HEK293 (cell line): Measurements from ENCODE around the gene FRRS1L.

ENCODE experiments used
- CTCF ChIA-PET: fragments of 350-600 bp; formaldehyde crosslinking; extraction: SDS; loops from one replicate; lab custom pipeline; 2021; ENCODE audit warnings: antibody characterized with exemption; lab: Yijun Ruan, JAX
- POLR2A ChIA-PET: fragments of 300-600 bp; formaldehyde crosslinking; extraction: SDS; loops from one replicate; lab custom pipeline; 2020; ENCODE audit warnings: antibody characterized with exemption, inconsistent platforms; lab: Yijun Ruan, JAX
- H3K27ac ChIP-seq: fragments of 200-500 bp; sonication (Bioruptor generic); 2 replicates; pipeline ENCODE4 v1.5.1; 2014; ENCODE audit warnings: low read depth, low read length, control low read depth, inconsistent platforms; ENCODE audit errors: extremely low read depth
- H3K36me3 ChIP-seq, 2 experiments: fragments of 200-500 bp in 1 of 2; sonication (Bioruptor generic) in 1 of 2; 1 replicate in 1 of 2; 2 replicates in 1 of 2; pipeline ENCODE4 v1.5.1; 2014 to 2017; ENCODE audit warnings: inconsistent platforms in 2 of 2, low read length in 2 of 2; ENCODE audit not compliant: control insufficient read depth in 2 of 2, insufficient read depth in 1 of 2
- H3K4me1 ChIP-seq: fragments of 200-500 bp; sonication (Bioruptor generic); 2 replicates; pipeline ENCODE4 v1.5.1; 2014; ENCODE audit warnings: mild to moderate bottlenecking, low read length, inconsistent platforms; ENCODE audit not compliant: control insufficient read depth, insufficient read depth
- H3K4me3 ChIP-seq: 2 replicates; pipeline ENCODE4 v1.5.1; 2011; ENCODE audit warnings: low read depth, mild to moderate bottlenecking, control low read depth, low read length, moderate library complexity
- H3K9me3 ChIP-seq: fragments of 200-500 bp; sonication (Bioruptor generic); 2 replicates; pipeline ENCODE4 v1.5.1; 2014; ENCODE audit warnings: low read depth, low read length, inconsistent platforms; ENCODE audit not compliant: control insufficient read depth, insufficient read depth
- IKZF3 ChIP-seq: fragments of 450-650 bp; IDR thresholded peaks from 2 replicates; pipeline ENCODE4 v1.5.0; 2018; ENCODE audit warnings: missing biosample characterization, mild to moderate bottlenecking, missing genetic modification characterization, moderate library complexity
- KLF7 ChIP-seq: fragments of 450-650 bp; formaldehyde crosslinking; IDR thresholded peaks from 2 replicates; pipeline ENCODE4 v1.5.1; 2016; ENCODE audit warnings: missing biosample characterization, missing genetic modification characterization, borderline replicate concordance
- SP7 ChIP-seq: fragments of 450-650 bp; formaldehyde crosslinking; IDR thresholded peaks from 2 replicates; pipeline ENCODE4 v1.5.1; 2016; ENCODE audit warnings: missing biosample characterization, missing genetic modification characterization
- ZBTB26 ChIP-seq: fragments of 450-650 bp; formaldehyde crosslinking; optimal IDR thresholded peaks from 2 replicates; pipeline ENCODE3; 2016; ENCODE audit warnings: missing biosample characterization, mild to moderate bottlenecking, missing genetic modification characterization
- ZBTB8A ChIP-seq: fragments of 450-650 bp; formaldehyde crosslinking; IDR thresholded peaks from 2 replicates; pipeline ENCODE4 v1.5.1; 2016; ENCODE audit warnings: missing biosample characterization, missing genetic modification characterization
- ZFP3 ChIP-seq: fragments of 450-650 bp; formaldehyde crosslinking; IDR thresholded peaks from 2 replicates; pipeline ENCODE4 v1.5.1; 2016; ENCODE audit warnings: low read depth, missing biosample characterization, missing genetic modification characterization
- ZFP41 ChIP-seq: fragments of 450-650 bp; formaldehyde crosslinking; IDR thresholded peaks from 2 replicates; pipeline ENCODE4 v1.5.1; 2016; ENCODE audit warnings: missing biosample characterization, missing genetic modification characterization, borderline replicate concordance
- ZNF26 ChIP-seq: fragments of 450-650 bp; formaldehyde crosslinking; IDR thresholded peaks from 2 replicates; pipeline ENCODE4 v1.5.1; 2016; ENCODE audit warnings: missing biosample characterization, missing genetic modification characterization
- ZNF324 ChIP-seq: fragments of 450-650 bp; formaldehyde crosslinking; IDR thresholded peaks from 2 replicates; pipeline ENCODE4 v1.5.1; 2016; ENCODE audit warnings: missing biosample characterization, missing genetic modification characterization
- ZNF362 ChIP-seq: fragments of 450-650 bp; formaldehyde crosslinking; IDR thresholded peaks from 2 replicates; pipeline ENCODE4 v1.5.1; 2016; ENCODE audit warnings: missing biosample characterization, missing genetic modification characterization
- ZNF37A ChIP-seq: fragments of 450-650 bp; IDR thresholded peaks from 2 replicates; pipeline ENCODE4 v1.5.1; 2018; ENCODE audit warnings: missing biosample characterization, missing genetic modification characterization
- ZNF394 ChIP-seq: fragments of 450-650 bp; formaldehyde crosslinking; IDR thresholded peaks from 2 replicates; pipeline ENCODE4 v1.5.1; 2016; ENCODE audit warnings: missing biosample characterization, missing genetic modification characterization, mild to moderate bottlenecking, moderate library complexity, borderline replicate concordance
- ZNF404 ChIP-seq: fragments of 450-650 bp; formaldehyde crosslinking; IDR thresholded peaks from 2 replicates; pipeline ENCODE4 v1.5.1; 2017; ENCODE audit warnings: missing biosample characterization, missing genetic modification characterization
- ZNF433 ChIP-seq: fragments of 450-650 bp; formaldehyde crosslinking; IDR thresholded peaks from 2 replicates; pipeline ENCODE4 v1.5.1; 2016; ENCODE audit warnings: missing biosample characterization, missing genetic modification characterization, low read depth
- ZNF48 ChIP-seq: fragments of 450-650 bp; formaldehyde crosslinking; IDR thresholded peaks from 2 replicates; pipeline ENCODE4 v1.5.1; 2016; ENCODE audit warnings: missing biosample characterization, missing genetic modification characterization
- ZNF510 ChIP-seq: fragments of 450-650 bp; formaldehyde crosslinking; IDR thresholded peaks from 2 replicates; pipeline ENCODE4 v1.5.1; 2018; ENCODE audit warnings: mild to moderate bottlenecking, missing genetic modification characterization, missing biosample characterization; ENCODE audit not compliant: insufficient replicate concordance
- ZNF518A ChIP-seq: fragments of 450-650 bp; formaldehyde crosslinking; conservative IDR thresholded peaks from 2 replicates; pipeline ENCODE4 v1.5.1; 2016; ENCODE audit warnings: low read depth, missing biosample characterization, missing genetic modification characterization
- ZNF624 ChIP-seq: fragments of 450-650 bp; formaldehyde crosslinking; IDR thresholded peaks from 2 replicates; pipeline ENCODE4 v1.5.1; 2017; ENCODE audit warnings: missing biosample characterization, missing genetic modification characterization
- ZNF677 ChIP-seq: fragments of 450-650 bp; IDR thresholded peaks from 2 replicates; pipeline ENCODE4 v1.5.0; 2018; ENCODE audit warnings: missing biosample characterization, mild to moderate bottlenecking, missing genetic modification characterization, moderate library complexity
- ZNF701 ChIP-seq: fragments of 450-650 bp; formaldehyde crosslinking; IDR thresholded peaks from 2 replicates; pipeline ENCODE4 v1.5.1; 2016; ENCODE audit warnings: missing biosample characterization, missing genetic modification characterization
- ZNF792 ChIP-seq: fragments of 450-650 bp; formaldehyde crosslinking; IDR thresholded peaks from 2 replicates; pipeline ENCODE4 v1.5.1; 2016; ENCODE audit warnings: missing biosample characterization, missing genetic modification characterization
- ZNF830 ChIP-seq: fragments of 450-650 bp; IDR thresholded peaks from 2 replicates; pipeline ENCODE4 v1.5.0; 2018; ENCODE audit warnings: missing biosample characterization, missing genetic modification characterization, low read depth, mild to moderate bottlenecking, moderate library complexity
- ZXDB ChIP-seq: fragments of 450-650 bp; formaldehyde crosslinking; IDR thresholded peaks from 2 replicates; pipeline ENCODE4 v1.5.1; 2016; ENCODE audit warnings: missing biosample characterization, missing genetic modification characterization

Gene FRRS1L

GRCh38 chr9:109149722-109150121 is 17.3 kb downstream of the FRRS1L start:
- no peak for TF ChIP-seq ZNF324 (tag by site-specific recombination)
- no peak for TF ChIP-seq SP7 (tag by site-specific recombination)
- no peak for TF ChIP-seq ZNF26
- no peak for TF ChIP-seq ZBTB8A
- TF ChIP-seq ZNF362 (tag by site-specific recombination) = no peak
- no peak for TF ChIP-seq ZBTB26 (tag by site-specific recombination)
- no peak for TF ChIP-seq ZNF701
- no peak for TF ChIP-seq ZNF37A (tag by site-specific recombination)
- no peak for TF ChIP-seq ZFP41 (tag by site-specific recombination)
- no peak for TF ChIP-seq ZNF510
- TF ChIP-seq ZNF394 (tag by site-specific recombination) = no peak
- TF ChIP-seq ZNF624 (tag by site-specific recombination) = no peak
- no peak for TF ChIP-seq ZNF792 (tag by site-specific recombination)
- TF ChIP-seq ZFP3 = no peak
- TF ChIP-seq ZNF518A (tag by site-specific recombination) = no peak
- TF ChIP-seq ZNF830 (tag by site-specific recombination) = no peak
- TF ChIP-seq, all 188 proteins: peak for 0
- Histone ChIP-seq H3K9me3 (no peaks in the 10 kb centered on the region), H3K4me1 (no peaks in the 10 kb centered on the region), H3K27ac (no peak overlapping the region), H3K36me3 (no peaks in the 10 kb centered on the region), H3K4me3 (no peak overlapping the region)
- CTCF ChIA-PET = no interaction called here
- POLR2A ChIA-PET = no interaction called here

- no peak for TF ChIP-seq ZNF433
- TF ChIP-seq ZXDB = no peak
- no peak for TF ChIP-seq ZNF404 (tag by site-specific recombination)
- no peak for TF ChIP-seq IKZF3 (tag by site-specific recombination)
- no peak for TF ChIP-seq KLF7 (tag by site-specific recombination)
- TF ChIP-seq ZNF48 (tag by site-specific recombination) = no peak
- no peak for TF ChIP-seq ZNF677 (tag by site-specific recombination)
- no peak for TF ChIP-seq ZNF792 (tag by site-specific recombination)
- Histone ChIP-seq H3K9me3 (no peaks in the 10 kb centered on the region), H3K4me3 (no peak overlapping the region), H3K36me3 (no peaks in the 10 kb centered on the region), H3K27ac (no peak overlapping the region), H3K4me1 (no peaks in the 10 kb centered on the region)
- ChIA-PET POLR2A (no interaction called here), CTCF (interaction anchor here (0.6 to 1.2 kb wide), 2 partner anchors 14 to 1175 kb away, joined by 3 read pairs; no protein-coding TSS in a partner anchor)
Observed at GRCh38 chr9:109149089-109149488, 18.0 kb downstream of the FRRS1L start.
